A549 (cell line): ENCODE results near the gene ARHGDIA.

Experiments
- REST ChIP-seq: fragments of 200-600 bp; sonication (generic); IDR thresholded peaks from 2 replicates; pipeline ENCODE4 v1.6.1; 2016; ENCODE audit warnings: antibody characterized with exemption, mild to moderate bottlenecking, moderate library complexity
- TF ChIP-seq, protein P1 (sequence below): fragments of >200 bp; sonication (Bioruptor Twin); formaldehyde crosslinking; IDR thresholded peaks from 3 replicates; pipeline ENCODE4 v1.5.1; 2016

DNA sequence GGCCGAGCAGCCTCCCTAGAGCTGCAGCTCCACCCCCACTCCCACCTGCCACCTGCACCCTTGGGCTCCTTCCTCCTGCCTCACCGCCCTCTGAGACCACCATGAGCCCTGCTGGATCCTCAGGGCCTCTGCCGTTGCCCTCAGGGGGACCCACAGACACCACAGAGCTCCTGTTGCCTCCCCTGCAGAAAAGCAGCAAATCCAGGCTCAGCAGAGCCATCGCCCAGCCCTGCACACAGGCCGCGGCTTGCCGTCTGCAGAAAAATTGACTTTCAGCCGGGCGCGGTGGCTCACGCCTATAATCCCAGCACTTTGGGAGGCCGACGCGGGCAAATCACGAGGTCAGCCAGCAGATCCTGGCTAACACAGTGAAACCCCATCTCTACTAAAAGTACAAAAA is 29.3 kb downstream of the ARHGDIA start:
- TF ChIP-seq REST, result no peak
- TF ChIP-seq, protein P1, sequence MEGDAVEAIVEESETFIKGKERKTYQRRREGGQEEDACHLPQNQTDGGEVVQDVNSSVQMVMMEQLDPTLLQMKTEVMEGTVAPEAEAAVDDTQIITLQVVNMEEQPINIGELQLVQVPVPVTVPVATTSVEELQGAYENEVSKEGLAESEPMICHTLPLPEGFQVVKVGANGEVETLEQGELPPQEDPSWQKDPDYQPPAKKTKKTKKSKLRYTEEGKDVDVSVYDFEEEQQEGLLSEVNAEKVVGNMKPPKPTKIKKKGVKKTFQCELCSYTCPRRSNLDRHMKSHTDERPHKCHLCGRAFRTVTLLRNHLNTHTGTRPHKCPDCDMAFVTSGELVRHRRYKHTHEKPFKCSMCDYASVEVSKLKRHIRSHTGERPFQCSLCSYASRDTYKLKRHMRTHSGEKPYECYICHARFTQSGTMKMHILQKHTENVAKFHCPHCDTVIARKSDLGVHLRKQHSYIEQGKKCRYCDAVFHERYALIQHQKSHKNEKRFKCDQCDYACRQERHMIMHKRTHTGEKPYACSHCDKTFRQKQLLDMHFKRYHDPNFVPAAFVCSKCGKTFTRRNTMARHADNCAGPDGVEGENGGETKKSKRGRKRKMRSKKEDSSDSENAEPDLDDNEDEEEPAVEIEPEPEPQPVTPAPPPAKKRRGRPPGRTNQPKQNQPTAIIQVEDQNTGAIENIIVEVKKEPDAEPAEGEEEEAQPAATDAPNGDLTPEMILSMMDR, result no peak
